NCI-H1930 (cell line): ENCODE measurements around the gene AOPEP.
"Not testable (repeated sequence)": the region's sequence is repeated elsewhere in the genome, so short reads cannot be mapped to it uniquely, and the experiment has no call there.

Experiments
- DNase-seq, 2 experiments: peaks; one replicate each; lab custom pipeline; 2025; lab: John Stamatoyannopoulos, UW

Gene AOPEP

GRCh38 chr9:94965631-94966030, 239.1 kb downstream of the AOPEP start:
- not testable (repeated sequence) for DNase-seq

GRCh38 chr9:94966046-94966445, 239.5 kb downstream of the AOPEP start:
- DNase-seq, result not testable (repeated sequence)

- no peak for DNase-seq
Observed at GRCh38 chr9:94967482-94967881, 241.0 kb downstream of the AOPEP start.

DNA sequence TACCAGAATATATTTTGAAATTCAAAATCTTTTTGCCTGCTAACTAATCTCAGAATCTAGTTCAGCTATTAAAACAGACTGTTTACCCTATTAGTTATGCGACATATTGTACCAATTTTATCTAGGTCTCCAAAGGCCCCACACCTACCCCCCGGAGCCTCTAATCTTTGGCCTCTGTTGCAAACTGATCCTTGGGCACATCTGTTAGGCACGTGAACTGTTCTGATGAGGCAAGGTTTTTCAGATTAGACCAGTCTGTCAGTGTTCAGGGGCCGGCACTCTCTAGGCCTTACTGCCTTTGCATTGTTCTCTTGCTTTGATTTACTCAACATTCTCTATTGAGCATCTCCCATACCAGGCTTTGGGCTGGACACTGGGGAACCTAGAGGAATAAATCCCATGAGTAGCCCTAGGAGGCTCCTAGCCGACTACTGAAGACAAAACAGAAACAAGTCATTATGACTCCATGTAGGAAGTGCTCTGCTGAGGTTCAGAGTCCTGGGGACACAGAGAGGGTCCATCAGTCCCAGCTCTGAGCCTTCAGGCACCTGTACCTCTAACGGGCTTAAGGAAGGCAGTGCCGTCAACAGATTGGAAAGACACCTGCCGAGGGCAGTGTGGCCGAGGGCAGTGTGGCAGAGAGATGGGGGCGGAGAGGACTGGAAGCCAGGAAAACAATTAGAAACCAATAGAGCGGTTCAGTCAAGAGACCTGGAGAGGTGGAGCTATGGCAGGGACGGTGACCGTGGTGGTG, 245.1 kb downstream of the AOPEP start:
- DNase-seq, result no peak

DNA sequence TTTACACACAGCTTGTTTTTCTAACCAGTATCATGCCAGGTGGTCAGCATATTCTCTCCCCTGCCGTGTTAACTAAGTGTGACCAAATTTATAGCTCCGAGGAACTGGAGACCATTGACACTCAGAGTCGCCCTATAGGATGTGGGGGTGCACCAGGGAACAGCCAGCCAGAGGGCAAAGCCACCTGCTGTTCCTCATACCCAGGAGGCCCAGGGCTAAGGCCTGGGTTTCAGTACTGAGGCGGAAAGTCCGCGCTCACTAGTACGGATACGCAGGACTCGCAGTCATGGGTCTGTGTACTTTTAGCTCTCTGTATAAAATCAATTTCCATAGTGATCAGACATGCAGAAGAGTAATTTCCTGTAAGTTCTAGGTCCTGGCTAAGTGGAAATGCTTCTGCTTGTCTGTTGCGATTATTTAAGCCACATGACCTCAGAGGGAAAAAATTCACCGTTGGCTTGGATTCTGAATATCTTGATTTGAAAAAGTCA, 247.0 kb downstream of the AOPEP start:
- DNase-seq, result no peak

- DNase-seq, result no peak
Observed at GRCh38 chr9:94974154-94974879, 247.8 kb downstream of the AOPEP start.

DNA sequence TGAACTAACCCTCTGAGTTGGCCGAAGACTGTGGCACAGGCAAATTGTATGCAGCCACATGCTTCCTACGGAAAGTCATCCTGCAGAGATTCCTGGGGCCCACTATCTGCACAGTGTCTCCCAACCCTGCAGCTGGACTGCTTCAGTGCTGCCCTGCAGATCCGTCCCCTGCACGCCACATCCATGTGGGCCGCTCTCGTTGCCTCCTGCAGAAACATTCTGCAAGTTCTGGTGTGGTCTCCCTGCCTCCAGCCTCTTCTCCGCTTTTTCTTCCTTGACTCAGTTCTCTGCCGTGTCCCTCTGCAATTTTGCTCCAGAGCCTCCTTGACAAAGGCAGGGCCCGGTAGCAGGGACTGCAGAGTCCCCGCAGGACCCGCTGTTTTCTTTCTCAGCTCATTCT, 249.0 kb downstream of the AOPEP start:
- DNase-seq, result no peak

DNA sequence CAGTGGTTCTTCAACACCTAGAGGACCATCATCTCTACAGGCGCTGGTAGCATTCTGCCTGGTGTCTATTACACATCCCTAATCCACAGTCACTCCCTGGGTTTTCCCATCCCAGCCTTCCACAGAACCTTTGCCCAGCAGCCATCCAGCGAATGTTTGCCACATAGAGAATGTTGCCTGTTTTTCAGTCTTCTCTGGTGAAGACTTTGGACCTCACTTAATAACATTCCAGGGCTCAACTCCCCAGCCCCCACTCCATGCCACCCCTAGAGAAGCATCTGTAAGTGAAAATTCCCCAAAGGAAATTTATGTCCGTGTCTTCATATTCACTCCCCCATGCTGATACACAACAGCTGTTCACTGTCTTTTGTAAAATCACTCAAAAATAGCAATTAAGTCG, 249.6 kb downstream of the AOPEP start:
- DNase-seq, result no peak

DNA sequence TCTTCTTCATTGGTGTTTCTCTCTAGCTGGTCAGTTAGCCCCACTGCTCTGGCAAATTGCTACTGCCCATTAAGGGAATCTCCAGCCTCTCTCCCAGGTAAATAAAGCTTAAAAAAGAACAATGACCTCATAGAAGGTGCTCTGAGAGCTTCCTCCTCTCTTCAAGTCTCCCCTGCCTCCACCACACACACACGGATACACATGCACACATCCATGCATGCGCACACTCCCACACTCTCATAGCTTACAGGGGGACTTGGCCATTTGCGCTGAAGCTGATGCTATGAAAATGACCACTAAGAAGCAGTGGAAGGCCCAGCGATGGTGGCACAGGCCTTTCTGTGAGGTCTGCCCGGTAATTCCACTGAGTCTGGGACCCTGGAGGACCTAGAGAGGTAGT, 250.9 kb downstream of the AOPEP start:
- no peak for DNase-seq

GRCh38 chr9:94979904-94980507, 253.5 kb downstream of the AOPEP start:
- DNase-seq, result no peak

DNA sequence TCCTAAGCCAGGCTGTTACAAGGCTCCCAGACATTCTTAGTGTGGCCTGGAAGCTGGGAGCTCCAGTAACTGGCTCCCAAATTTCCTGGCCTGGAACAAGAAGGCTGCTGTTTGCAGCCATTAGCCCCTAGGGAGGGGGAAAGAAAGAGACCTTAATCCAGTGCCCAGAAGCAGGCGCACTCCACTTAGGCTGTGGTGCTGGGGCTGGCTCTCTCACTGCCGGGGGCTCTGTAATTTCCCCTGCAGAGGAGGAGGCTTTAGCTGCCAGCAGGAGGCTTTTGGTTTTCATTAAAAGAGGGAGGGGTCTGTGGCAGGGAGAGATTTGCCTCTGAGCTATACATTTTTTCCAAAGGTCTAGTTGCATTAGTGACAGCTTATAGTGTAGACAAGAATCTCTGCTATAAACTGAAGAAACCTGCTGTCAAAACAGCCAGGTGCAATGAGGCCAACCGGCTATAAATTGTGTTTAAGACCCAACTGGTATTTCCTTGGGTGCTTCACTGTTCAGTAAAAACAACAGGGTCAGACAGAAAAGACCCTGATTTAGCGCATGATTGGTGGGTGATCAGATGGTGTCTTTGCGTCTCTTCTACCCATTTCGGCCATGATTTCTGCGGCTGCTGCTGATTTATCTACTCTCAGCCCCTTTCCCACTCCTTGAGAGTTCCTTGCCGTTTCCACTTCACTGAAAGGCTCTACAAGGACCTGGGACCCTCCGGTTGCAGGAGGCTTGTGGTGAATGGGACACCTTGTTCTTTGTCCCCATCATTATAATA, 254.6 kb downstream of the AOPEP start:
- DNase-seq, result no peak

DNA sequence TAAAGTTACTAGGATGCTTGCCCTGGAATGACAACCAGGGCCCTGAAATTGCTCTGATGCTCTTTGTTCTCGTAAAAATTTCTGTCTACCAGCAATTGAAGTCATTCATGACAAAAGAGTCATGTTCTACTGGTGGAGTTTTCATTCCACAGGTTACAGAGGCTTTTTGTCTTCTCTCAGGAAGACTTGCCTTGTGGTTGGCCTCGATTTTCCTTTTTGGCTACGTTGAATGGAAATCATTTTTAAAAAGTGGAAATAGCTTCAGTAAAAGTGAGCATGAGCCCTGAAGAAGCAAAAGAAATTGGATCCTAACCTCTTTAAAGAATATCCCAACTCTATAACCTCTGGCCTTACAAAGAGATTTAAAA, 255.2 kb downstream of the AOPEP start:
- DNase-seq, result no peak

GRCh38 chr9:94982211-94982610, 255.7 kb downstream of the AOPEP start:
- no peak for DNase-seq

GRCh38 chr9:94983552-94983951, 257.1 kb downstream of the AOPEP start:
- no peak for DNase-seq

- no peak for DNase-seq
Observed at GRCh38 chr9:94984891-94985476, 258.5 kb downstream of the AOPEP start.

DNA sequence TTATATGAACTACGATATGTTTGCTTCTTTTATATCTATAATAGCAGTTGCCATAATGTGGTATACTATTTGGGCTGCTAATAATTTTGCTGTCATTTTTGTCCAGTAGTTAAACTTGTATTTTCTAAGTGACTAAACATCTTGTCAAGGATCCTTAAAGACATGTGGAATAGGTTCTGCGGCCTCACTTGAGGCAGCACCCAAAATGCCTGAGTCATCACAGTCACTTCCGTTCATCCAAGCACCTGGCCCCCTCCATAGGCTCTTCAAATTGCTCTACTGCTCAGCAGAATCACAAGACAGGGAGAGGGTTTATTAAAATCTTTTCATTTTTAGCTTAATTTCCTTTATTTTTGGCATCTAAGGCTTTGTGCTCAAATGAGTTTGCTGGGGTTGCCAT, 259.1 kb downstream of the AOPEP start:
- no peak for DNase-seq

- no peak for DNase-seq
Observed at GRCh38 chr9:94987731-94988130, 261.2 kb downstream of the AOPEP start.

DNA sequence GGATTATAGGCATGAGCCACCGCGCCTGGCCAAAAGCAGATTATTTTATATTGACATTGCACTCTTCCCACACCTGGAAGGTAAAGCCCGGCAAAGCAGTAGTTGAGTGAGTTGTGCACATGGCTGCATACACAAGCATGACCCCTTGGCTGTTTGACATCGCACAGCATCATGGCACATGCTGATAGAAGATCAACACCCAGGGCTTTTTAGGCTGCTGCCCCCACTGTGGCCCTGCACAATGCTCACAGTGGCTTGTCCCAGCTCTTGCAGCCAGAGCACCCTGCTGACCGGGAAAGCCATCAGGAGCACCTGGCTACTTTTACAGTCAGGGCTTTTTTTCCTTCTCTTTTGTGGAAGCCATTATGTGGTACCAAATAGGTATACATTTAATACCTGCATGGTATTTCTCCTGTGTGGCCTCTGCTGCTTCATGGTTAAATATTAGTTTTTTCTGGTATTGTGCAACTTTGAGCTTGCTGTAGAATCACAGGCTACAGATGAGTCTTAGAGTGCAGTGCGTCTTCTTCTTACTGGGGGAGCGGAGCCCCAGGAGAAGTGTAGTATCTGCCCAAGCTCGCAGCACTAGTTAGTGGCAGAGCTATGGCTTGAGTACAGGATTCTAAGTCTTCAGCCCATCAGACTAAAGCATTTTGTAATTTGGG, 264.5 kb downstream of the AOPEP start:
- no peak for DNase-seq

- no peak for DNase-seq
Observed at GRCh38 chr9:94991961-94992907, 265.7 kb downstream of the AOPEP start.

DNA sequence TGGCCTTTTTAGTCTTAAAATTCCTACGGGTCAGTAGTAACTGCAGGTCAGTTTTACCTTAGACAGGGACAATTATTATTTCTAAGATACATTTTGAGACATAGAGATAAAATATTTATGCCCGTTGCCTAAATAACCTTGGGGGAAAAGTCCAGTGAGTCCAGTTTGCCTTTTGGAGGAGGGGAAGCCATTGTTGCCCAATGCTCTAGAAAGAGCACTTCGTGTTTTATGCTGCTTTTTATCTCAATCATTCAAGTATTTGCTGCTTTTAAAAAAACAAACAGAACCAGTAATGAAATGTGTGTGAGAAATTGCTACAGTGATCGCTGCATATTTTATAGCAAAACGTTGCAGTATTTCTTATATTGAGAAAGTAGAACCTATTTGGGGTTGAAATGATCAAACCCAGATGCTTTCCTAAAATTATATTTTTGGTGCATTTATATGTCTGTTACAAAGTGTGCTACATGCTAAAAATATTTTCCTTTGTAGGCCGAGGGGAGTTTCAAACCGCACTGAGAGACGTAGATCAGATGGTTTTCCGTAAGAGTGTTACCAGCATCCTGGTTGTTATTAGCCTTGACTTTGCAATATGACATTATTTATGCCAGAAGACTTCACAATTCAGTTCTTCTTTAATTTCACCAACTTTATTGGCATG, 266.8 kb downstream of the AOPEP start:
- DNase-seq, result no peak
